GM12892 (cell line): ENCODE measurements around the gene TTC33.
"Not testable (repeated sequence)": the region's sequence is repeated elsewhere in the genome, so short reads cannot be mapped to it uniquely, and the experiment has no call there.

ENCODE experiments used
- DNase-seq: peaks from one replicate; pipeline ENCODE4 v3.0.0; 2011; ENCODE audit not compliant: insufficient read length
- FAIRE-seq: peaks from 2 replicates; lab custom pipeline; 2011; peaks lifted over from hg19 to GRCh38; lab: Jason Lieb, UNC
- POLR2A ChIP-seq: IDR thresholded peaks from 2 replicates; pipeline ENCODE4 v1.6.1; 2011; ENCODE audit warnings: low read depth, low read length, control low read depth
- POLR2AphosphoS5 ChIP-seq: IDR thresholded peaks from 2 replicates; pipeline ENCODE4 v1.6.1; 2011; ENCODE audit warnings: low read depth, low read length, control low read depth
- TAF1 ChIP-seq: IDR thresholded peaks from 2 replicates; pipeline ENCODE4 v1.6.1; 2011; ENCODE audit warnings: low read depth, mild to moderate bottlenecking, control low read depth, low read length, borderline replicate concordance

Gene TTC33

GRCh38 chr5:40653221-40654022 lies 102.3 kb downstream of the TTC33 start:
- FAIRE-seq: no peak
- no peak for DNase-seq
- TF ChIP-seq POLR2A: no peak
- TF ChIP-seq TAF1: no peak
- no peak for TF ChIP-seq POLR2AphosphoS5

DNA sequence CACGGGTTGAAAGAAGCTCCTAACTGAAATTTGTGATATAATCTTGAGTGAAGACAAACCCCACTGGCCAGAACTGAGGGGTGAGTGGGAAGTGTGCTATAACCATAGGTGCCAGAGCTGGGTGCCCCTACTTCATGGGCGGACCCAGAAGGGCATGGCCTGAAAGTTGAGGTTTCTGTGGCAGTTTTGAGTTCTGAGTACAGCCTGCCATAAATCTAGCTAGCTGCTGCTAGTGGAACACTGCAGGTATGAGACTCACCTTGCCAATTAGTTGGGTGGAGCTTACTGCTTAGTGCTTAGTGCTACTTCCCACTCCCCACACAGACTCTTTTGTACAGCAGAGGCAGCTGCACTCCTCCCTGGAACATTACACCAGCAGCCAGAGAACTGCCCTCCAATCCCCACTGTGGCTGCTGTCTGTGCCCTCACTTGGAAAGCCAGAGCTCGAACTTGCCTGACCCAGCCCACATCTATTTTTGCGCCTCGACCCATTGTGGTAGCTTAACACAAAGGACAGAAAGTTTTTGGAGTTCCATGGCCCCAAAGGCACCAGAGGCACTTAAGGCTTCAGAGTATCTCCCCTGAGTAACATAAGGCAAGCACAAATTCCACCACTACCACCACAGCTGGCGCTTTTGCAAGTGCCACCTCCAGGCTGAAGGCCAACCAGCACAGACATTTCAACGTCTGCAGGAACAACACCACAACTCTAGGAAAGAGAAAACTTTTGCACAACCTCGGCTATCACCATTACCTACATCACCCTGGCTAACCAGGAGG lies 103.1 kb downstream of the TTC33 start:
- DNase-seq: no peak
- TF ChIP-seq POLR2AphosphoS5 (no peak), TAF1 (no peak), POLR2A (no peak)
- no peak for FAIRE-seq

DNA sequence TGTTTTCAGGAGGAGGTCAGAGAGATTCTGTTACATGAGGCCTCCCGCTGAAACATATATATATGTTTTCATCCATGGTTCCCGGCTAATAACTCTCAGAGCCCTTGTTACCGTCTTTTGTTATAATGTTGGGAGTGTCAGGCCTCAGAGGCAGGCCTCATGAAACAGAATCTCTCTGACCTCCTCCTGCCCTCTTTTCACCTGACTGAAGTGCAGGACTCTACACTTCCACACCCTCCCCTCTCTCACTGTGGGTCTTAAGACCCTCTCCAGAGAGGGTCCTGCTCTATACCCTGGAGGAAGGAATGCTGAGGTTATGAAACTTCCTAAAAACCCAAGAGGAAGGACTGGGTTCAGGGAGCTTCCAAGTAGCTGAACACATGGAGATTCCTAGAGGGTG lies 104.6 kb downstream of the TTC33 start:
- TF ChIP-seq TAF1 (no peak), POLR2A (no peak), POLR2AphosphoS5 (no peak)
- FAIRE-seq: no peak
- DNase-seq: no peak

DNA sequence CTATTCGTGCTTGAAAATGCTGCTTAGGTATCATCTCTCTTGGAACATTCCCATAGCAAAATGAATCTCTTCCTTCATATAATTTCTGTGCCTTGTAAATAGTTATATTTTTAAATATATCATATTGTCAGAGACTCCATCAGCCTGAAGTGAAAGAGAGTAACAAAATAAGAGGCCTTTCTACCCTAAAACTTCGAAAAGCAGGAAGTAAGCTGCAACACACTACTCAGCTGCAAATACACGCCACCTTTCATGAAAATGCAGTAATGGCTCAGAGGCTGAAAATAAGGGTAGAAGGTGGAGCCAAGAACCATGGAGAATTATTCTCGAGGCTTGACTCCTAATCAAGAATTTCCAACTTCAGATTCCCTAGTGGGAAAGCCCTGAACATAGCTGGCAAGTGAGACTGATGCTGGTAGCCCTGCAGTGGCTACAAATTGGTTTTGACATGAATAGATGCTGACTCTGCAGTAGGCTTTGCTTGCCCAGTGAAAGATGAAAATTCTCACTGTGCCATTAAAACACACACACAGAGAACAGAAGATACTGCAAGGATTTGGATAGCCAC lies 106.2 kb downstream of the TTC33 start:
- no peak for FAIRE-seq
- no peak for DNase-seq
- TF ChIP-seq POLR2A: no peak
- TF ChIP-seq POLR2AphosphoS5: no peak
- TF ChIP-seq TAF1: no peak

DNA sequence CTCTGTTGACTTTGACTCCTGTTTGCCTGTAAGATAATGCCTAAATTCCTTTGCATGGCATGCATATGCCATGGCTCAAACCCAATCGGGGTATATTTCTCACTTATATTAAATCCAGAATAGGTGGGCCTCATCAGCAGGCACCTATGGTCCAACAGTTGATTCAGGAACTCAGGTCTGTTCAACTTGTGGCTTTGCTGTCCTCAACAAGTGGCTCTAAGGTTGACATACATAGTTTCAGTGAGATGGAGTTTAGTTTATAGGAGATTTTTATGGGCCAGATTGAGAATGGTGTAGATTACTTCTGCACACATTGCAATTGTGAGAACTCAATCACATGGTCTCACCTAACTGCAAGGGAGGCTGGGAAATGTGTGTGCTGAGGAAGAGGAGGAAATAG lies 107.6 kb downstream of the TTC33 start:
- no peak for TF ChIP-seq TAF1
- no peak for TF ChIP-seq POLR2AphosphoS5
- no peak for TF ChIP-seq POLR2A
- no peak for DNase-seq
- no peak for FAIRE-seq

GRCh38 chr5:40646266-40646665 lies 109.5 kb downstream of the TTC33 start:
- no peak for DNase-seq
- TF ChIP-seq POLR2AphosphoS5 (no peak), POLR2A (no peak)
- no peak for FAIRE-seq

- DNase-seq, FAIRE-seq: not testable (repeated sequence)
Measured at GRCh38 chr5:40639531-40639930, 116.2 kb downstream of the TTC33 start.

DNA sequence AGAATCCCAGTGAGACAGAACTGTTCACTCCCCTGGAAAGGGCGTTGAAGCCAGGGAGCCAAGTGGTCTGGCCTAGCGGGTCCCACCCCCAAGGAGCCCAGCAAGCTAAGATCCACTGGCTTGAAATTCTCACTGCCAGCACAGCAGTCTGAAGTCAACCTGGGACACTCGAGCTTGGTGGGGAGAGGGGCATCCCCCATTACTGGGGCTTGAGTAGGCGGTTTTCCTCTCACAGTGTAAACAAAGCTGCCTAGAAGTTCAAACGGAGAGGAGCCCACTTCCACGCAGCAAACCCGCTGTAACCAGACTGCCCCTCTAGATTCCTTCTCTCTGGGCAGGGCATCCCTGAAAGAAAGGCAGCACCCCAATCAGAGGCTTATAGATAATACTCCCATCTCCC lies 121.2 kb downstream of the TTC33 start:
- no peak for FAIRE-seq
- TF ChIP-seq POLR2A: no peak
- no peak for TF ChIP-seq TAF1
- no peak for TF ChIP-seq POLR2AphosphoS5
- no peak for DNase-seq

GRCh38 chr5:40634154-40634553 lies 121.6 kb downstream of the TTC33 start:
- TF ChIP-seq POLR2AphosphoS5 (no peak), POLR2A (no peak), TAF1 (no peak)
- FAIRE-seq: no peak
- no peak for DNase-seq

- DNase-seq (no peak), FAIRE-seq (no peak)
- TF ChIP-seq POLR2A: no peak
- TF ChIP-seq TAF1: no peak
- no peak for TF ChIP-seq POLR2AphosphoS5
Measured at GRCh38 chr5:40631236-40631635, 124.5 kb downstream of the TTC33 start.

- no peak for FAIRE-seq
- DNase-seq: no peak
- TF ChIP-seq TAF1 (no peak), POLR2A (no peak), POLR2AphosphoS5 (no peak)
Measured at GRCh38 chr5:40630126-40630525, 125.6 kb downstream of the TTC33 start.

DNA sequence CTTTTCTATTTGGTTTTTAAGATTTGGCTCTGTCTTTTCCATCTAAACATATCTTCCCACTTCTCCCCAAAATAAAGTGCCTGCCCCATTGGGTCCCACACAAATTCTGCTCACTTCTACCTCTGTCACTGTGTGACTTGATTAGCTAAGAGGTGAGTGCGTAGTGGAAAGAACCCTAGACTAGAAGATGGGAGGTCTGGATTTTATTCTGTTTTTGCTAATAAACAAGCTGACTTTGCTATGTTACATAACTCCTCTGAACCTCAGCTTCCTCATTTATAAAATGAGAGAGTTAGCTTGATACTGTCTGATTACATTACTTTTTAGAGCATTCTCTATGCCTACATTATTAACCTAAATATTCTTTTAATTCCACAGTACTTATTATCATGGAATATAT lies 127.4 kb downstream of the TTC33 start:
- TF ChIP-seq TAF1: no peak
- no peak for TF ChIP-seq POLR2A
- TF ChIP-seq POLR2AphosphoS5: no peak
- DNase-seq (no peak), FAIRE-seq (no peak)
